COLO829 (cell line): ENCODE results near the gene ORC1.

Experiments
- DNase-seq: peaks from one replicate; pipeline ENCODE4 v3.0.0; 2012; ENCODE audit warnings: low spot score

Gene ORC1

DNA sequence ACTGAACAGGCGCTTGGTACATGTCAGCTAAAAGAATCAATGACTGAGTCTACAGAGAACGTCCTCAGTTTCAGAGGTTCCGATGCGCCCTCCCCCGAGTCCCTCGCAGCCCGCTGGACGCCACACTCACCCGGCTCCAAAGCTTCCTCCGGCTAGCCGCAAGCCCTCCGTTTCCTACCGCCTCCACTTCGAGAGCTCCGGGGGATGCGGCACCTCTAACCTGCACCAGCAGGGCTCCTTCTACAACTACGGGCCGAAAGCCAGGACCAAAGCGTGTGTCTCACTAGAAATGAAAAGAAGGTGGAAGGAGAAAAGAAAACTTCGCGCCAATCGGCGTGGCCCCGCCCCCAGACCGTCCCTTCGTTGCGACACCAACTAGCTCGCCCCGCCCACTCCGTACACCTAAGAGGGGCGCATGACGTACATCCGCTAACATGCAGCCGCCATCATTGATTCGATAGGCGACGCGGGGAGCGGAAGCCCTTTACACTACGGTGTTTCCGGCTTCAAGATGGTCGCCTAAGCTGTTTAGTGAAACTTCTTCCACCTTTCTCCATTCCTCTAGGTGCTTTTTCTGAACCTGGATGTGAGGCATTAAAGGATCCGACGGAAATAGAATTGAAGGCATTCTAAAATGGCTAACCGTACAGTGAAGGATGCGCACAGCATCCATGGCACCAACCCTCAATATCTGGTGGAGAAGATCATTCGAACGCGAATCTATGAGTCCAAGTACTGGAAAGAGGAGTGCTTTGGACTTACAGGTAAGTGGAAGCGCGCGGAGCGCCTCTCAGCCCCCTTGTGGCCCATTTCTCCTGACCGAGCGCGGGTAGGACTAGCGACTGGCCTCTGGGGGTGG, at the start of gene ORC1, which contains the start of gene PRPF38A:
ORC1 (minus strand) TSS at position 308 of the 859 bp plus-strand sequence. CDS start 2,200 bp downstream, outside the sequence.
PRPF38A (plus strand) TSS at position 487 of the 859 bp plus-strand sequence; CDS start at position 635, 148 bp downstream.
- DNase-seq: peak; percentile 96

DNA sequence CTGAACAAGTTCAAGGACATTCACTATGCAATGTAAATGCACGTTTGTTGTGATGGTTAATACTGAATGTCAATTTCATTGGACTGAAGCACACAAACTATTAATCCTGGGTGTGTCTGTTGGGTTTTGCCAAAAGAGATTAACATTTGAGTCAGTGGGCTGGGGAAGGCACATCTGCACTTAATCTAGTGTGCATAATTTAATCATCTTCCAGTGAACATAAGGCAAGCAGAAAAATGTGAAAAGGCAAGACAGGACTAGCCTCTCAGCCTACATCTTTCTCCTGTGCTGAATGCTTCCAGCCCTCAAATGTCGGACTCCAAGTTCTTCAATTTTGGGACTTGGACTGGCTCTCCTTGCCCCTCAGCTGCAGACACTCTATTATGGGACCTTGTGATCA, 40.2 kb upstream of the ORC1 start:
- no peak for DNase-seq

DNA sequence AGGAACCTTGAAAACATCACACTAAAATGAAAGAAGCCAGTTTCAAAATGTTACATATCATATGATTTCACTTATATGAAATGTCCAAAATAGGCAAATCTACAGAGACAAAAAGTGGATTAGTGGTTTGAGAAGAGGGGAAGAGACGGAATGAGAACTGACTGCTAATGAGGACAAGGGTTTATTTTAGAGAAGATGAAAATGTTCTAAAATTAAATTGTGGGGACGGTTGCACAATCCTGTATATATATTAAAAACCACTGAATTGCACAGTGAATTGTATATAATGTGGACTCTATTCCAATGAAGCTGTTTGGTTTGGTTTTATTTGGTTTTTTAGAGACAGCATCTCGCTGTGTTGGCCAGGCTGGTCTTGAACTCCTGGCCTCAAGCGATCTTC, 35.8 kb upstream of the ORC1 start:
- no peak for DNase-seq

DNA sequence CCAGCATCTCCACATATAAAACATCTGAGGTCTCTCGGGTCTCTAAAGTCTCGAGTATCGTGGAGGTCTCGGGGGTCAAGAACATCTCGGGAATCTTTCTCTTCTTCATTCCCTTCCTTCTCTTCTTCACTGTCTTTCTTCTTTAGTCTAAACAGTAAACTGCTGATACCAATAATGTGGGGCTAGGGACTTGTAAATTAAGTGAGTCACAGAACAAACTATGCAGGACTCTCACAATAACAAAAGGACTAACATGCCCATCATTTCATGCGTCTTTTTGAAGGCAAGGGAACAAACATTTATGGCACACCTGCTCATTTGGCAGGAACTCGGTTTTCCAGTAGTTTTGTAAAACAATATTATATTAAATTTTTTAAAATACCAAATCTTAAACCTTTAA, 32.6 kb upstream of the ORC1 start:
- DNase-seq: no peak

DNA sequence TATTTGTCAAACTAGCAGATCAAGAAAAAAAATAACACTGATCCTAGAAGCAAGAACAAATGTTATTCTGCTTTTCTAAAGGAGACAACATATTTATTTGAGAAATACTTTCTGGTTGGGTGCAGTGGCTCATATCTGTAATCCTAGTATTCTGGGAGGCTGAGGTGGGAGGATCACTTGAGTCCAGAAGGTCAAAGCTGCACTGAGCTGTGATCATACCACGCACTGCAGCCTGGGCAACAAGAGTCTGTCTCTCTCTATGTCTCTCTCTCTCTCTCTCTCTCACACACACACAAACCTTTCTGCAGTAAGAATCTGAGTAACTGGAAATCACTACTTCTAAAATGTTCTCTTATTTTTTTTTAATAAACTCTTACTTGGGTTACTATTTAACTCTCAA, 31.4 kb upstream of the ORC1 start:
- DNase-seq: no peak

DNA sequence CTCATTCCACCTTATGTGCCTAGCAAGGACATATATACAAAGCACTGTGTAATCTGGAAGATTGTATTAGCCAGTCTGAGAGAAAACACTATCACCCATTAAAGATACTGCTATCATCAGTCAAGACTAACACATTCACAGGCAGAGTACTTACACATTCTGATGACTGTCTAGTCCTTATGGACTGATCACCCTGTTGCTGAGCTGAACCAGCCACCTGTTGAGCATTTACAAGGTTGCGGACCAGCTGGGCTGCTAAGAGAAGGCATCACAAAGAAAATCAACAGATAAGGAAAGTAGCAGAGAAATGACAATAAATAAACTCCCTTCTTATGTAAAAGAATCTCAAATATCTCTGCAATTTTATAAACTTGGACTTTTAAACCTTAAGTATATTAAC, 31.0 kb upstream of the ORC1 start:
- no peak for DNase-seq

DNA sequence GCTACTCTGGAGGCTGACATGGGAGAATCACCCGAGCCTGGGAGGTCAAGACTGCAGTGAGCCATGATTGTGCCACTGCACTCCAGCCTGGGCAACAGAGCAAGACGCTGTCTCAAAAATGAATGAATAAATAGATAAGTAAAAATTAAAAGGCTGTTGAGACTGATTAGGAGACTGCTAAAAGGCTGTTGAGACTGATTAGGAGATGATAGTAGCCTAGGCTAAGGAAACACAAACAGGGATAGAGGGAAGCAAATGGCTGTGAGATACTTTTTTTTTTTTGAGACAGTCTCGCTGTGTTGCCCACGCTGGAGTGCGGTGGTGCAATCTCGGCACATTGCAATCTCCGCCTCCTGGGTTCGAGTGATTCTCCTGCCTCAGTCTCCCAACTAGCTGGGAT, 28.6 kb upstream of the ORC1 start:
- no peak for DNase-seq

DNA sequence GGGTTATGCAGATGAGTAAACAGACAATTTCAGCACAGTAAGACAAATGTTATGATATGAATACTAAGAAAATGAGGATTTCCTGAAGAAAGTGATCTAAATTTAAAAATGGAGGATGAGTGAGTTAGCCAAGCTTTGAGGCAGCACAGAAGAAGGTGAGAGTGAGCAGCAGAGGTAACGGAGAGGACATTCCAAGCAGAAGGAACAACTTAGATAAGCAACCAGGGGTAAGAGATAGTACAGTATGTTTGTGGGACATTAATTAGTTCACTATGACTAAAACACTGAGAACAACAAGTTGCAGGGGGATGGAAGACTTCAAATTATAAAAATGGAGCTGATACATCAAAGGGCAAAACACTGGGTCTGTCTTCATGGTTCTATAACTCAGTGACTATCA, 22.9 kb upstream of the ORC1 start:
- no peak for DNase-seq

DNA sequence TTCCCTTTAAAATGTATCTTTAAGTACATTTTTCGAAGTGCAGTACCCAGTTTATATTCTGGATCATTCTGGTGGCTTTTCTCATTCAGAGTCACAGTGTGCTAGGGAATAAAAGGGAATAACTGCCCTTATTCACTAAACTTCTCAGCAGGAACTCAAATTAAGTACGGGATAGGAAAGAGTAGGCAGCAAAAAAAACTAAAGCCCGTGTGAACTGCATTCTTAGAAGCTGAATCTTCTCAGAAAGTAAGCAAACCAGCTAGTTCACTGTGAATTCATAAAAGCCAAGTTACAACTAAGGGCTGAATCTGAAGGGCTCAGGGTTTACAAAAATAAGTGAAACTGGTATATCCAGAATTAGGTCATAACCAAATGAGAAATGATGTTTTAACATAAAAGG, 22.1 kb upstream of the ORC1 start:
- DNase-seq: no peak

DNA sequence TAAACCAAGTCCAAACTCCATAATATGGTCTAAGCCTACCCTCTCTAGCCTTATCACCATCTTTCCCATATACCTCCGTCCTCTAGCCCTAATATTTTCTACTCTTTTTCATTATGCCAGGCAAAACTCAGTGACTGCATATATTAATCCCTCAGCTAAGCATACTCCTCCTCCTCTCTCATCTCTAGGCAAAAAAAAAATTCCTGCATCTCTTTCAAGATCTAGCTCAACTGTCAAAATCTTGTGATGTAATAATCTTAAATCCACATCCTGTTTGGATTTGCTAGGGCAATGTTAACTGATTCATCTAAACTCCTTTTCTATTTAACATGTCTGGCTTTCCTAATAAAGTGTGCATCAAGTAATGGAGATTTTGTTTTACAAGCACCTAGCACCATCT, 20.6 kb upstream of the ORC1 start:
- no peak for DNase-seq

DNA sequence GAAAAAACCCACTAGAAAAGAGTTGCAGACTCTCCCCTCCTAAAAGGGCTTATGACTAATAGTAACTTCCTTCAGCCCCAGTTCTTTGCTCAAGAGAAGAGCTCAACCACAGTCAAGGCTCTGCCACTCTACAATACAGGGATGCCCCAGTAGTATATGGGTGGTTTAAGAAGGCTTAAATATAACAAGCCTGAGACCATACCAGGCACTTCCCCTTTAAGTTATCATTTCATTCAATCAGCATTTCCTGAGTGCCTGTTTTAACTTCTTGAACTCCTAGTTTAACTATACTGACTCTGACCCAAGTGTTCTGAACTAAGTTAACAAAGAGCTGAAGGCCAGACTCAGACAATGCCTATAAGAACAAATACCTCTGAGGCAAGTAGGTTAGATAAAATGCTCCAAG, 20.0 kb upstream of the ORC1 start:
- no peak for DNase-seq

DNA sequence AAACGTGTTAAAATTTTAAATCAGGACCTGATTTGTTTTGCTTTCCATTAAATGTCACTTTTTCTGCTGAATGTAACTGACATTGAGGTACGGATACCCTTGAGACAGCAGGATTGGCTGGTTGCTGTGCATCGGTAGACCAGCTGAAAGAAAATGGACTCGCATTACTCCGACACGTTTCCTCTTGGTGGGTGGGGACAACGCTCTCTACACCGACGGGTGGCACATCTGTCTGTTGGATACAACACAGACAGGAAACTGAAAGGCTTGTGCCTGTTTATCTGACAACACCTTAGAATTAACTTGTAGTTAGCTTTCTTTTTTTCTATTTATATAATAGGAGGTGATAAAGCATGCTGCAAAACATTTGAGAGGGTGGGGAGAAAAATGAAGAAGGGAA, 19.5 kb upstream of the ORC1 start:
- DNase-seq: no peak

DNA sequence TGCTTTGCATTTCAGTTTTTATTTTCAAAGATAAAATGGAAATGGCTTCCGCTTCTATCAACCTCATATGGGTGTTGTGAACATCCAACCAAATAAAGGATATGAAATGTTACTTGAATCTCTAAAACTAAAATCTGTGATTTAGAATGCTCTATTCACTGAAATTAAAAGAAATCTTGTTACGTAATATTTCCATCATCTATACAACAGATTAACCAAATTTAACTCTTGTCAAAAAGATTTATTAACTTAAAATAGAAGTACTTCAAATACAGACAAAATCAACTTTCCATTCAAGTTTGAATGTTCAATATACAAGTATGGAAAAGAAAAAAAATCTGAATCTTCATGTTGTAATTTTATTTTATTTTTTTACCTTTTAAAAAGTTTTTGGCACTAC, 18.8 kb upstream of the ORC1 start:
- DNase-seq: no peak

DNA sequence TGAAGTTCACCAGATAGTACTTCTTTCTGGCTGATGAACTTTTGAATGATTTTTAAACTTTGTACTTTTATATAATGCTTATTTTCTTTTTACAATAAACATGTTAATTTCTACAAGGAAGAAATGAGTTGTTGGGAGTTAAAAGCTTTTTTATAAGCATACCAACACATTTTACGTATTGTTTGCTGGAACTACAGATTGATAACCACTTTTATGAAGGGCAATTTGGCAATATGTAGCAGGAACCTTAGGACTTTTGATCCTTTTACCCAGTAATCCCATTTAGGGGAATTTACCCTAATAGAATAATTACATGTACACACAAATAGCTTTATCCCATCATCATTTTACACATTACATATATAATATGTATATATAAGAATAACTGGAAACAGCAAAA, 16.5 kb upstream of the ORC1 start:
- no peak for DNase-seq

DNA sequence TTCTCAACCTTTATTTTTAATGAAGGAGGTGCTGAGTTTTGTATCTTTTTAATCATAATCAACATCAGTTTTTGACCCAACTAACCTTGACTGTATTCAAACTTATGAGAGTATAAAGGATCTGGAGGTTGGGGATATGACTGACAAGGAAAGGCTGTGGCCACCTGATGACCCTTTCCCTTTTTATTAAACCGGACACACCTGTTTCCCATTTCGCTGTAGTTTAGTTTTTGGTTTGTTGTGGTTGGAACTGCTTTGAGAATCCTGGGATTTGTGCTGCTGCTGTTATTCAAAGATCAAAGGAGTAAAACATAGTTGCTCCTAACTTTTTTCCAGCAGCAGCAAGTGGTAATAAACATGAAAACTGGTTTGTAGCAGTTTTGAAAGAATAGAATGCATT, 12.6 kb upstream of the ORC1 start:
- DNase-seq: no peak

DNA sequence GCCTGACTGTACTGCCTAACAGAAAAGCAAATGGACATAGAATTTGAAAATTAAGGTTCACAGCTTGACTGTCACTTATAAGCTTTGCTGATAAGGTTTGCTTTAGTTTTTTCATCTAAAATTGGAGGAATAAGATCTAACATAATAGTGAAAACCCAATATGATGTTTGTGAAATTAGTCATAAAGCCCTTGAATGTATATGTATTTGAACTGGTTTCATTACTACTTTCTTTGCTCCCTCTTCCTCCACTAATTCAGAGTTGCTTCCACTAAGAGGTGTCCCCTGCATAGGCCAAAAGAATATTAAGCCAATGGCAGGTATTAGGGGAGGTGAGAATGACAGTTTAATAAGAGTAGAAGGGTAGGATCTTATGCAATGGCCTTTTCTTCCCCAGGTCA, 10.7 kb upstream of the ORC1 start:
- no peak for DNase-seq

DNA sequence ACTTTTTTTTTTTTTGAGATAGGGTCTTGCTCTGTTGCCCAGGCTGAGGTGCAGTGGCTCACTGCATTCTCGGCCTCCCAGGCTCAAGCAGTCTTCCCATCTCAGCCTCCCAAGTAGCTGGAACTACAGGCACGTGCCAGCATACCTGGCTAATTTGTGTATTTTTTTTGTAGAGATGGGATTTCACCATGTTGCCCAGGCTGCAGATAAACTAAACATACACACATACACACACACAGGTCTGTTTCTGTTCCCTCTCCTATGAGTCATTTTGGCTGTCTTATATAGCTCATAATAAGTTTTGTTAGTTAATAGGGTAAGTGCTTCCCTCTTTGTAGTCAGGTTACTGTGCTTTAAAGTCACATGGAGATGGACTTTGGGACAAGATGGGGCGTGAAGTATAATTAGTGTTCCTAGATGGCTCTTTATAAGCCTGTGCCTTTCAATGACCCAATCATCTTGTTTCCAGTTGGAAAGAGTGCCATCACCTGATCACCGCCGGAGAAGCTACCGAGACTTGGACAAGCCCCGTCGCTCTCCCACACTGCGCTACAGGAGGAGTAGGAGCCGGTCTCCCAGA, 9.3 kb upstream of the ORC1 start:
- no peak for DNase-seq

DNA sequence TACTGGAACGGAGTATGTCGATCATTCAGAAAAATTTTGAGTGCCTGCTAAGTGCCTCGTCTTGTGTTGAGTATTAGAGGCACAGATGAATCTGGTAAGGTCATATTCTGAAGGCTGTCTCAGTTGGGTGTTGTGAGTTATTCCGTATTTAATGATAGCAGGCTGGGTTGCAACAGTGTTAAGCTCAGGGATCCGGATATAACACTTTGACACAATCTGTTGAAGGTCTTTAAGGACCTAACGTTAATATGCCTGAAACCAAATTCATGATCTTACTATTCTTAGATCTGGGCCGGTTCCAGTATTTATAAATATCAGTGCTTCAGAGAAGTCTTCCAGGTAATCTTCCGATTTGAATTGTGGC, 734 bp upstream of the ORC1 start:
- no peak for DNase-seq

DNA sequence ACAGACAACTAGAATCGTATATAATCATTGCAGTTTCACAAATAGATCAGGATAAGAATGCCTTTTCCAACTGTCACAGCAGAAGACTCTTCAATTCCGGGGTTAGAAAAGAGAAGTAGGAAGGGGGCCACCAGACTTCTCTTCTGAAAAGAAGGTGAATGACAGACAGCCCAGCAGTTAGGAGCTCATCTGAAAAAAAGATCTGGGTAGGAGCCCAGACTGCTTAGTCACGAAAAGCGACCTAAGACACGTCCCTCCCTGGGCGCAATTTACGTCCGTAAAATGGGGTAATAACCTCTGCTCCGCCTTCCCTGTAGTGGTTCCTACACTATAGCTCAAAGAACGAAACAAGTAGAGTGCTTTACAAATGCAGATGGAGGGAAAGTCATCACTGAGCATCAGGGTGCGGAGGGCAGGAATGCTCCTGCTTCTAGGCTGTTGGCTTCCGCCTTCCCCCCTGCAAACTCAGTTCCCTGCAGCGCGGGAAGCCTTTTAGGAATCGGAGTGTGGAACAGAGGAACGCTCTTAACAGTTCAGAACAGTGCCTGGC, 582 bp downstream of the ORC1 start:
- DNase-seq: peak; percentile 40

DNA sequence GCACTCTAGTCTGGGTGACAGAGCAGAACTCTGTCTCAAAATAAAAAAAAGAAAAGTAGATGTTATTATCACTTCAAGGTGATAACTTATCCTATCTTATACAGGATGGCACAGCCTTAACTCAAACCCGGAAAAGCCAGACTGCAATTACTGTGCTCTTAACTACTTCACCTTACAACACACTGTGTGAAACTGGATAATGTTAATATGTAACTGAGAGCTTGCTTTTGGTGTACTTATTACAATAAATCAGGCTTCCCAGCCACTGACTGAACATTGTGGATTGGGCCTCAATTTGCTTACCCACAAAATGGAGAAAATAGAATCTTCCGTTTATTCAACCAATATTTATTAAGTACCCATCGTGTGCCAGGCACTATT, 1.4 kb downstream of the ORC1 start:
- DNase-seq: no peak

DNA sequence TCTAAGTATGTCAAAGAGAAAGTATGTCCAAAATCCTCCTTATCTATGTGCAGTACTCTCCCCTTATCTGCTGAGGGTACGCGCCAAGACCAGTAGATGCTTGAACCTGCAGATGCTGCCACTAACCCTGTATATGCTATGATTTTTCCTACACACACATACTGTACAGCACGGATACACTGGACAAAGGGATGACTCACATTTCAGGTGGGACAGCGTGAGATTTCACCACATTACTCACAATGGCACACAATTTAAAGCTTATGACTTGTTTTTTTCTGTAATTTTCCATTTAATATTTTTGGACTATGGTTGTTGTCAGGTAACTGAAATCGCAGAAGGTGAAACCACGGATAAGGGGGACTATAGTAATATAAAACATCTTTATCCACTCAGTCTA, 4.1 kb downstream of the ORC1 start:
- DNase-seq: no peak

DNA sequence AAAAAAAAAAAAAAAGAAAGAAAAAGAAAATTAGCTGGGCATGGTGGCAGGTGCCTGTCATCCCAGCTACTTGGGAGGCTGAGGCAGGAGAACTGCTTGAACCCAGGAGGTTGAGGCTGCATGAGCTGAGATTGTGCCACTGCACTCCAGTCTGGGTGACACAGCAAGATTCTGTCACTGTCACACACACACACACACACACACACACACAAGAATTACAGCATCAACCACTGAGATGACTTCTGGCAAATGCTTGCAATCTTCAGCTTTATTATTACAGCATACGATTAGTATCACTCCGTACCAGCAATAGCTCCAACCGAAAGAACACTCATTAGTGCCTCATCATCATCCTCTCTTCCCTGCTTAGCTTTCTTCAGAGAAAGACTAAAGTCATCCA, 4.6 kb downstream of the ORC1 start:
- DNase-seq: no peak

DNA sequence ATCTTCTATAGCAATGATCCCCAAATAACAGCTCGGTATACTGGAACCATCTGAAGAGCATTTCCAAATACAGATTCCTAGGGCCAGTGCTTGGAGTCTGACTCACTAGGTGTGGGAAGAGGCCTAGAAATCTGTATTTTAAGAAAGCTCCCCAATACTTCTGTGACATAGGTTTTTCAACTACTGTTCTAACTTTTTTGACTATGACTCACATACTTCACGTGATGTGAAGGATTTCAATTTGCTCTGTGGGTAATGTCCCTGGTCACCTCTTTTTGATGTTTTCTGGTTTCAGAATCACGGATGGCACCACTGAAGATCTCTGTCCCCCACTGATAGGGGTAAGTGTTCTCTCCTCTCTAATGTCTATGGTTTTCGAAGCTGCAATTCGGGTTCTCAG, 11.0 kb downstream of the ORC1 start:
- DNase-seq: no peak

DNA sequence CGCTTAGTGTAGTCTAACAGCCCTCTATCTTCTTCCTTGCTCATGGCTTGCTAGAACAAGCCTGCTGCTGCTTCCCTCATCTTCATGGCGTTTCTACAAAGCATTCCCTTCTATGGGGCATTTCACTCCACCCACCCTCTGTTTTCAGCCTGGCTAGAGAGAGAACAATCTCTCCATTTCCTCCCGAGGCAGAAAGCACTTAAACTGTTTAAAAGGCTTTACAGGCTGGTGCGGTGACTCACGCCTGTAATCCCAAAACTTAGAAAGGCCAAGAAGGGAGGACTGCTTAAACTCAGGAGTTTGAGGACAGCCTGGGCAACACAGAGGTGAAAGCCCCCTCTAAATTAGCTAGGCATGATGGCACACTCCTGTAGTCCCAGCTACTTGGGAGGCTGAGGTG, 17.8 kb downstream of the ORC1 start:
- no peak for DNase-seq
